SK-N-SH treated with all-trans-retinoic acid at 6 μM for 48 hours (cell line): Measurements from ENCODE around the gene PTPRN2.

Source experiments
- ATAC-seq: fragments of 200-7000 bp; cut with Tn5 transposase; 3 replicates; pipeline ENCODE4 v1.9.1; 2020; ENCODE audit warnings: mild to moderate bottlenecking, moderate library complexity
- ARNTL ChIP-seq: fragments of 450-650 bp; formaldehyde crosslinking; IDR thresholded peaks from 2 replicates; pipeline ENCODE4 v1.5.0; 2020; ENCODE audit warnings: low read depth, mild to moderate bottlenecking, moderate library complexity, borderline replicate concordance
- BACH2 ChIP-seq: fragments of 250-450 bp; sonication (Bioruptor Pico); IDR thresholded peaks from 2 replicates; pipeline ENCODE4 v1.9.0; 2021; ENCODE audit warnings: mild to moderate bottlenecking, borderline replicate concordance
- CSDC2 ChIP-seq: fragments of 250-450 bp; sonication (Bioruptor Pico); IDR thresholded peaks from 2 replicates; pipeline ENCODE4 v1.5.0; 2020; ENCODE audit warnings: mild to moderate bottlenecking, moderate library complexity
- ESRRG ChIP-seq: fragments of 250-450 bp; sonication (Bioruptor Pico); IDR thresholded peaks from 2 replicates; pipeline ENCODE4 v1.6.1; 2021; ENCODE audit warnings: mild to moderate bottlenecking
- GLIS3 ChIP-seq: fragments of 250-450 bp; sonication (Bioruptor Pico); IDR thresholded peaks from 2 replicates; pipeline ENCODE4 v1.5.0; 2020; ENCODE audit warnings: mild to moderate bottlenecking, moderate library complexity
- ISL1 ChIP-seq: fragments of 250-450 bp; sonication (Bioruptor Pico); IDR thresholded peaks from 2 replicates; pipeline ENCODE4 v2.1.2; 2022; ENCODE audit warnings: mild to moderate bottlenecking, moderate library complexity
- OSR1 ChIP-seq: fragments of 250-450 bp; sonication (Bioruptor Pico); IDR thresholded peaks from 2 replicates; pipeline ENCODE4 v1.8.0; 2022; ENCODE audit warnings: moderate library complexity, mild to moderate bottlenecking, inconsistent platforms
- RARB ChIP-seq: fragments of 250-450 bp; sonication (Bioruptor Pico); IDR thresholded peaks from 2 replicates; pipeline ENCODE4 v1.8.0; 2021; ENCODE audit warnings: mild to moderate bottlenecking, moderate library complexity
- SNAI2 ChIP-seq: fragments of 250-450 bp; sonication (Bioruptor Pico); IDR thresholded peaks from 2 replicates; pipeline ENCODE4 v1.5.0; 2020; ENCODE audit warnings: mild to moderate bottlenecking, moderate library complexity
- TCF4 ChIP-seq: fragments of 250-450 bp; sonication (Bioruptor Pico); IDR thresholded peaks from 2 replicates; pipeline ENCODE4 v1.8.0; 2021; ENCODE audit warnings: mild to moderate bottlenecking, moderate library complexity, borderline replicate concordance
- TOX ChIP-seq: fragments of 250-450 bp; sonication (Bioruptor Pico); IDR thresholded peaks from 2 replicates; pipeline ENCODE4 v1.8.0; 2021; ENCODE audit warnings: mild to moderate bottlenecking, moderate library complexity, borderline replicate concordance
- ZC3H10 ChIP-seq: fragments of 250-450 bp; sonication (Bioruptor Pico); IDR thresholded peaks from 2 replicates; pipeline ENCODE4 v1.5.1; 2021; ENCODE audit warnings: mild to moderate bottlenecking, moderate library complexity
- ZFP3 ChIP-seq: fragments of 250-450 bp; sonication (Bioruptor Pico); IDR thresholded peaks from 2 replicates; pipeline ENCODE4 v1.5.0; 2020; ENCODE audit warnings: mild to moderate bottlenecking, moderate library complexity
- ZFP30 ChIP-seq: fragments of 450-650 bp; formaldehyde crosslinking; IDR thresholded peaks from 2 replicates; pipeline ENCODE4 v1.5.0; 2022; ENCODE audit warnings: mild to moderate bottlenecking, moderate library complexity
- ZNF565 ChIP-seq: fragments of 450-650 bp; formaldehyde crosslinking; conservative IDR thresholded peaks from 2 replicates; pipeline ENCODE4 v1.5.0; 2020; ENCODE audit warnings: low read depth, mild to moderate bottlenecking, moderate library complexity
- ZNF70 ChIP-seq: fragments of 450-650 bp; formaldehyde crosslinking; IDR thresholded peaks from 2 replicates; pipeline ENCODE4 v1.5.0; 2020; ENCODE audit warnings: mild to moderate bottlenecking, moderate library complexity
- ZNF8 ChIP-seq: fragments of 450-650 bp; formaldehyde crosslinking; IDR thresholded peaks from 2 replicates; pipeline ENCODE4 v1.5.0; 2020; ENCODE audit warnings: mild to moderate bottlenecking, moderate library complexity
- TF ChIP-seq, protein P1 (sequence below): fragments of 250-450 bp; sonication (Bioruptor Pico); IDR thresholded peaks from 2 replicates; pipeline ENCODE4 v1.5.1; 2021; ENCODE audit warnings: mild to moderate bottlenecking, moderate library complexity
- TF ChIP-seq, protein P2 (sequence below): fragments of 250-450 bp; sonication (Bioruptor Pico); IDR thresholded peaks from 2 replicates; pipeline ENCODE4 v1.5.1; 2020; ENCODE audit warnings: low read depth, mild to moderate bottlenecking, moderate library complexity
- TF ChIP-seq, protein P3 (sequence below): fragments of 250-450 bp; sonication (Bioruptor Pico); IDR thresholded peaks from 2 replicates; pipeline ENCODE4 v1.5.0; 2020; ENCODE audit warnings: mild to moderate bottlenecking, moderate library complexity
- TF ChIP-seq, protein P4 (sequence below): fragments of 250-450 bp; sonication (Bioruptor Pico); IDR thresholded peaks from 2 replicates; pipeline ENCODE4 v1.8.0; 2020; ENCODE audit warnings: mild to moderate bottlenecking, moderate library complexity, borderline replicate concordance
- TF ChIP-seq, protein P5 (sequence below): fragments of 250-450 bp; sonication (Bioruptor Pico); IDR thresholded peaks from 2 replicates; pipeline ENCODE4 v1.8.0; 2021; ENCODE audit warnings: low read depth, mild to moderate bottlenecking, moderate library complexity, borderline replicate concordance

The PTPRN2 gene

DNA sequence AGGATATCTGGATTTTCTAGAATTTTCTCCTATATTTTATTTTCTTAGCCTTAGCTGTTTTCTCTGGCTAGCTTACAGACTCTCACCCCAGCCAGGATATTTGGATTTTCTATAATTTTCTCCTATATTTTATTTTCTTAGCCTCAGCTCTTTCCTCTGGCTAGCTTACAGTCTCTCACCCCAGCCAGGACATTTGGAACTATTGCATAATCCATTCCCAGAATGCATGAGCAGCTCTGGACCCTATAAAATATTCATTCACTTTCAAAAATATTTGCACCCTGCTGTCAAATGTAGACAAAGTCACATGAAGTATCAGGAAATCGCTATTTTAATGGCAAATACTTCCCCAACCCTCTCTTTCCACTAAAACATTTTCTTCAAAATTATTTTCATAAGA is 952.0 kb downstream of the PTPRN2 start:
- TF ChIP-seq, protein P1, sequence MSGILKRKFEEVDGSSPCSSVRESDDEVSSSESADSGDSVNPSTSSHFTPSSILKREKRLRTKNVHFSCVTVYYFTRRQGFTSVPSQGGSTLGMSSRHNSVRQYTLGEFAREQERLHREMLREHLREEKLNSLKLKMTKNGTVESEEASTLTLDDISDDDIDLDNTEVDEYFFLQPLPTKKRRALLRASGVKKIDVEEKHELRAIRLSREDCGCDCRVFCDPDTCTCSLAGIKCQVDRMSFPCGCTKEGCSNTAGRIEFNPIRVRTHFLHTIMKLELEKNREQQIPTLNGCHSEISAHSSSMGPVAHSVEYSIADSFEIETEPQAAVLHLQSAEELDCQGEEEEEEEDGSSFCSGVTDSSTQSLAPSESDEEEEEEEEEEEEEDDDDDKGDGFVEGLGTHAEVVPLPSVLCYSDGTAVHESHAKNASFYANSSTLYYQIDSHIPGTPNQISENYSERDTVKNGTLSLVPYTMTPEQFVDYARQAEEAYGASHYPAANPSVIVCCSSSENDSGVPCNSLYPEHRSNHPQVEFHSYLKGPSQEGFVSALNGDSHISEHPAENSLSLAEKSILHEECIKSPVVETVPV (CRISPR knock-in tag), result no peak
- TF ChIP-seq CSDC2 (CRISPR knock-in tag) (no peak), ARNTL (CRISPR knock-in tag) (no peak), GLIS3 (CRISPR knock-in tag) (no peak), TCF4 (no peak), ESRRG (CRISPR knock-in tag) (no peak), RARB (CRISPR knock-in tag) (no peak), ZNF70 (CRISPR knock-in tag) (no peak), TOX (CRISPR knock-in tag) (no peak)
- TF ChIP-seq, protein P2, sequence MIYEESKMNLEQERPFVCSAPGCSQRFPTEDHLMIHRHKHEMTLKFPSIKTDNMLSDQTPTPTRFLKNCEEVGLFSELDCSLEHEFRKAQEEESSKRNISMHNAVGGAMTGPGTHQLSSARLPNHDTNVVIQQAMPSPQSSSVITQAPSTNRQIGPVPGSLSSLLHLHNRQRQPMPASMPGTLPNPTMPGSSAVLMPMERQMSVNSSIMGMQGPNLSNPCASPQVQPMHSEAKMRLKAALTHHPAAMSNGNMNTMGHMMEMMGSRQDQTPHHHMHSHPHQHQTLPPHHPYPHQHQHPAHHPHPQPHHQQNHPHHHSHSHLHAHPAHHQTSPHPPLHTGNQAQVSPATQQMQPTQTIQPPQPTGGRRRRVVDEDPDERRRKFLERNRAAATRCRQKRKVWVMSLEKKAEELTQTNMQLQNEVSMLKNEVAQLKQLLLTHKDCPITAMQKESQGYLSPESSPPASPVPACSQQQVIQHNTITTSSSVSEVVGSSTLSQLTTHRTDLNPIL (CRISPR knock-in tag), result no peak
- TF ChIP-seq, protein P3, sequence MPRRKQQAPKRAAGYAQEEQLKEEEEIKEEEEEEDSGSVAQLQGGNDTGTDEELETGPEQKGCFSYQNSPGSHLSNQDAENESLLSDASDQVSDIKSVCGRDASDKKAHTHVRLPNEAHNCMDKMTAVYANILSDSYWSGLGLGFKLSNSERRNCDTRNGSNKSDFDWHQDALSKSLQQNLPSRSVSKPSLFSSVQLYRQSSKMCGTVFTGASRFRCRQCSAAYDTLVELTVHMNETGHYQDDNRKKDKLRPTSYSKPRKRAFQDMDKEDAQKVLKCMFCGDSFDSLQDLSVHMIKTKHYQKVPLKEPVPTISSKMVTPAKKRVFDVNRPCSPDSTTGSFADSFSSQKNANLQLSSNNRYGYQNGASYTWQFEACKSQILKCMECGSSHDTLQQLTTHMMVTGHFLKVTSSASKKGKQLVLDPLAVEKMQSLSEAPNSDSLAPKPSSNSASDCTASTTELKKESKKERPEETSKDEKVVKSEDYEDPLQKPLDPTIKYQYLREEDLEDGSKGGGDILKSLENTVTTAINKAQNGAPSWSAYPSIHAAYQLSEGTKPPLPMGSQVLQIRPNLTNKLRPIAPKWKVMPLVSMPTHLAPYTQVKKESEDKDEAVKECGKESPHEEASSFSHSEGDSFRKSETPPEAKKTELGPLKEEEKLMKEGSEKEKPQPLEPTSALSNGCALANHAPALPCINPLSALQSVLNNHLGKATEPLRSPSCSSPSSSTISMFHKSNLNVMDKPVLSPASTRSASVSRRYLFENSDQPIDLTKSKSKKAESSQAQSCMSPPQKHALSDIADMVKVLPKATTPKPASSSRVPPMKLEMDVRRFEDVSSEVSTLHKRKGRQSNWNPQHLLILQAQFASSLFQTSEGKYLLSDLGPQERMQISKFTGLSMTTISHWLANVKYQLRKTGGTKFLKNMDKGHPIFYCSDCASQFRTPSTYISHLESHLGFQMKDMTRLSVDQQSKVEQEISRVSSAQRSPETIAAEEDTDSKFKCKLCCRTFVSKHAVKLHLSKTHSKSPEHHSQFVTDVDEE (CRISPR knock-in tag), result no peak
- no peak for ATAC-seq

DNA sequence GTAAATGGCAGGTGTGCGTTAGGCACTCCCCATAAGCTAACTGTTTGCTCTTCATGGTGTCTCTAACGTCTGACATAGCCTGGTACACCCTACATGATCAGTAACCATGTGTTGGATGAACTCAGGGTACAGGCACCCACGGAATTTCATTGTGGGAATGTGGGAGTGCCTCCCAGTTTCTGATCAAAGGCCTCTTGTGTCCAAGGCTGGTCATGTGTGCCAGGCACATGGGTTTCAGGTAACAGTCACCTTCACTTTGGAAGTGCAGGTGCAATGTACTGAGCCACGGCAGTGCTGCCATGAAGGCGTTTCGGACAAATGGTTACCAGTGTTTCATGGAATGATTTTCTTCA is 952.5 kb downstream of the PTPRN2 start:
- no peak for ATAC-seq
- TF ChIP-seq GLIS3 (CRISPR knock-in tag), result no peak
- TF ChIP-seq, protein P2 (CRISPR knock-in tag), result no peak

DNA sequence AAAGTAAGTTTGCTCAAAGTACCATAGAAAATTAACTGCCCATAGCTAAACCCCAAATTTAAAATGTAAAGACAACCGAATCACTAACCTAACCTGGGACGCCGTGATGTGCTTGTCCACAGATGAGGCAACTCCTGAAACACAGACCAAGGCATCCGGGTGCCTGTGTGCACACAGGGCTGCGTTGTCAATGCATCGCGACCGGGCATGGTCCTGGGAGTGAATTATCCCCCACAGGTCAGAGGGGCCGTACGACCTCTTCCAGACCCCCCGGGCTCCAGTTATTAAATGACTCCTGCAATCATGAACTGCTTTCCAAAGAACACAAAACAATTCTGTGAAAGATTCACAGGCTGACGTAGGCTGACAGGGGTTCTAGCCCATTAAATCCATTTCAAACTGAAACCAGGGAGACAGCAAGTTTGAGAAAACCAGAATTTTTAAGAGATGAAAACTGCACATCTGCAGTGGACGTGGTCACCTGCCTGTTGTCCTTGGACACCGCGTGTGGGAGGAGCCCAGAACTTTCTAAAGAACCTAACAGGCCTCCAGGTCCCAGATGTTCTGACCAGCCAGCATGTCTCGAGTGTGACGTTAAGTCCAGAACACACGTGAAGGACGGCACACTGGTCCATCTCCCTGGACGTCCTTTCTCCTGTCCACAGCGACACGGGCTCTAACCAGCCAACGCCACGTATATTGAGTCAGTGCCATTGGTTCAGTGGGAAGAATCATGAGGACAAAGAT is 953.0 kb downstream of the PTPRN2 start:
- ATAC-seq, result no peak
- no peak for TF ChIP-seq SNAI2 (CRISPR knock-in tag)
- no peak for TF ChIP-seq ZFP3 (CRISPR knock-in tag)
- no peak for TF ChIP-seq GLIS3 (CRISPR knock-in tag)
- no peak for TF ChIP-seq ZC3H10 (CRISPR knock-in tag)
- no peak for TF ChIP-seq OSR1
- TF ChIP-seq, protein P4, sequence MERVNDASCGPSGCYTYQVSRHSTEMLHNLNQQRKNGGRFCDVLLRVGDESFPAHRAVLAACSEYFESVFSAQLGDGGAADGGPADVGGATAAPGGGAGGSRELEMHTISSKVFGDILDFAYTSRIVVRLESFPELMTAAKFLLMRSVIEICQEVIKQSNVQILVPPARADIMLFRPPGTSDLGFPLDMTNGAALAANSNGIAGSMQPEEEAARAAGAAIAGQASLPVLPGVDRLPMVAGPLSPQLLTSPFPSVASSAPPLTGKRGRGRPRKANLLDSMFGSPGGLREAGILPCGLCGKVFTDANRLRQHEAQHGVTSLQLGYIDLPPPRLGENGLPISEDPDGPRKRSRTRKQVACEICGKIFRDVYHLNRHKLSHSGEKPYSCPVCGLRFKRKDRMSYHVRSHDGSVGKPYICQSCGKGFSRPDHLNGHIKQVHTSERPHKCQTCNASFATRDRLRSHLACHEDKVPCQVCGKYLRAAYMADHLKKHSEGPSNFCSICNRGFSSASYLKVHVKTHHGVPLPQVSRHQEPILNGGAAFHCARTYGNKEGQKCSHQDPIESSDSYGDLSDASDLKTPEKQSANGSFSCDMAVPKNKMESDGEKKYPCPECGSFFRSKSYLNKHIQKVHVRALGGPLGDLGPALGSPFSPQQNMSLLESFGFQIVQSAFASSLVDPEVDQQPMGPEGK (CRISPR knock-in tag), result no peak
- no peak for TF ChIP-seq TCF4
- TF ChIP-seq, protein P5, sequence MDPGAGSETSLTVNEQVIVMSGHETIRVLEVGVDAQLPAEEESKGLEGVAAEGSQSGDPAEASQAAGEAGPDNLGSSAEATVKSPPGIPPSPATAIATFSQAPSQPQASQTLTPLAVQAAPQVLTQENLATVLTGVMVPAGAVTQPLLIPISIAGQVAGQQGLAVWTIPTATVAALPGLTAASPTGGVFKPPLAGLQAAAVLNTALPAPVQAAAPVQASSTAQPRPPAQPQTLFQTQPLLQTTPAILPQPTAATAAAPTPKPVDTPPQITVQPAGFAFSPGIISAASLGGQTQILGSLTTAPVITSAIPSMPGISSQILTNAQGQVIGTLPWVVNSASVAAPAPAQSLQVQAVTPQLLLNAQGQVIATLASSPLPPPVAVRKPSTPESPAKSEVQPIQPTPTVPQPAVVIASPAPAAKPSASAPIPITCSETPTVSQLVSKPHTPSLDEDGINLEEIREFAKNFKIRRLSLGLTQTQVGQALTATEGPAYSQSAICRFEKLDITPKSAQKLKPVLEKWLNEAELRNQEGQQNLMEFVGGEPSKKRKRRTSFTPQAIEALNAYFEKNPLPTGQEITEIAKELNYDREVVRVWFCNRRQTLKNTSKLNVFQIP (CRISPR knock-in tag), result no peak
- no peak for TF ChIP-seq ZNF8 (CRISPR knock-in tag)
- no peak for TF ChIP-seq ZNF70 (CRISPR knock-in tag)
- TF ChIP-seq ISL1 (CRISPR knock-in tag), result no peak
- TF ChIP-seq ARNTL (CRISPR knock-in tag), result no peak
- no peak for TF ChIP-seq ESRRG (CRISPR knock-in tag)
- no peak for TF ChIP-seq BACH2 (CRISPR knock-in tag)
- TF ChIP-seq, protein P2 (CRISPR knock-in tag), result no peak
- TF ChIP-seq, protein P1 (CRISPR knock-in tag), result no peak
- no peak for TF ChIP-seq TOX (CRISPR knock-in tag)
- no peak for TF ChIP-seq RARB (CRISPR knock-in tag)
- no peak for TF ChIP-seq ZNF565 (CRISPR knock-in tag)
- TF ChIP-seq ZFP30, result no peak
